PC-9 (cell line): Measurements from ENCODE around the gene BMP5.

Experiments used
- EZH2 ChIP-seq: fragments of 200-600 bp; sonication (generic); IDR thresholded peaks from 2 replicates; pipeline ENCODE4 v1.8.0; 2017; ENCODE audit warnings: antibody characterized with exemption, low read depth
- TF ChIP-seq, protein P1 (sequence below): fragments of 200-600 bp; sonication (generic); conservative IDR thresholded peaks from 2 replicates; pipeline ENCODE4 v1.6.1; 2017; ENCODE audit warnings: mixed run types, antibody characterized with exemption, mild to moderate bottlenecking, moderate library complexity

DNA sequence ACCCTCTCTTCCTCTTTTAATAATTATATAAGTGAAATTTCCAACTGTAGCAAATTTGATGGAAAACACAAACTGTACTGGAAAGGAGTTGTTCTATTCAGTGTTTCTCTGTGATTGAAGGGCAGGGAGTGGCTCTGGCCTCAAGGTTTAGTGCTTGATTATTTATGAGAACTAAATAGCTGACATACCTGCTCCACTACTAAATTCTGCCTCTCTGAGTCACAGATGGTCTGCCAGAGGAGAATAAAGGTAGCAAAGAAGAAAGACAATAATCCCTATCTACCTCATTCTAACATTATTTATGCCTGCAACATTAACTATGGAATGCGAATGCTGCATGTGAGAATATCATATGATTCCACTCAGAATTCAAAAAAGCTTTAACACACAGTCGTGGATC, 9.3 kb downstream of the BMP5 start:
- TF ChIP-seq, protein P1, sequence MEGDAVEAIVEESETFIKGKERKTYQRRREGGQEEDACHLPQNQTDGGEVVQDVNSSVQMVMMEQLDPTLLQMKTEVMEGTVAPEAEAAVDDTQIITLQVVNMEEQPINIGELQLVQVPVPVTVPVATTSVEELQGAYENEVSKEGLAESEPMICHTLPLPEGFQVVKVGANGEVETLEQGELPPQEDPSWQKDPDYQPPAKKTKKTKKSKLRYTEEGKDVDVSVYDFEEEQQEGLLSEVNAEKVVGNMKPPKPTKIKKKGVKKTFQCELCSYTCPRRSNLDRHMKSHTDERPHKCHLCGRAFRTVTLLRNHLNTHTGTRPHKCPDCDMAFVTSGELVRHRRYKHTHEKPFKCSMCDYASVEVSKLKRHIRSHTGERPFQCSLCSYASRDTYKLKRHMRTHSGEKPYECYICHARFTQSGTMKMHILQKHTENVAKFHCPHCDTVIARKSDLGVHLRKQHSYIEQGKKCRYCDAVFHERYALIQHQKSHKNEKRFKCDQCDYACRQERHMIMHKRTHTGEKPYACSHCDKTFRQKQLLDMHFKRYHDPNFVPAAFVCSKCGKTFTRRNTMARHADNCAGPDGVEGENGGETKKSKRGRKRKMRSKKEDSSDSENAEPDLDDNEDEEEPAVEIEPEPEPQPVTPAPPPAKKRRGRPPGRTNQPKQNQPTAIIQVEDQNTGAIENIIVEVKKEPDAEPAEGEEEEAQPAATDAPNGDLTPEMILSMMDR = no peak
- TF ChIP-seq EZH2 = no peak
